Measurements from ENCODE around the gene PDE4A. TPM values are rescaled to one million over a fixed set of nuclear protein-coding genes. Genes with fewer than 3 reads are reported as not detected.

PDE4A gene
- total and polyA plus RNA-seq, 2 experiments from 2014 or later = 5.2 to 5.4 TPM

- TF ChIP-seq NANOG (IDR thresholded peaks at IDR 0.05; ENCODE audit: borderline replicate concordance) (no peak), POLR2AphosphoS5 (IDR thresholded peaks at IDR 0.05; ENCODE audit: low read depth) (no peak), ZNF331 (CRISPR knock-in tag; IDR thresholded peaks at IDR 0.05; ENCODE audit: low read depth) (no peak), ZNF462 (CRISPR knock-in tag; IDR thresholded peaks at IDR 0.05) (no peak), JUNB (IDR thresholded peaks at IDR 0.05; ENCODE audit: unreplicated experiment) (no peak), CREB1 (CRISPR knock-in tag; IDR thresholded peaks at IDR 0.05; ENCODE audit: low read depth) (no peak), CTCF (conservative IDR thresholded peaks at IDR 0.05; ENCODE audit: low read depth in 2 of 2) (no peak), ETS1 (IDR thresholded peaks at IDR 0.05) (no peak), STAT1 (IDR thresholded peaks at IDR 0.05; ENCODE audit: unreplicated experiment) (no peak), EZH2 (IDR thresholded peaks at IDR 0.05; ENCODE audit: low read depth, unreplicated experiment) (no peak), EZH2phosphoT487 (IDR thresholded peaks at IDR 0.05; ENCODE audit: unreplicated experiment) (no peak), REST (IDR thresholded peaks at IDR 0.05; ENCODE audit: unreplicated experiment) (no peak), ZNF114 (CRISPR knock-in tag; IDR thresholded peaks at IDR 0.05) (no peak)
- H3K4me2 ChIP-seq = no peak overlapping the region
- H3K36me3 Mint-ChIP-seq (ENCODE audit: low read depth) = no peaks in the 10 kb centered on the region
- H3K79me2 ChIP-seq (replicated peaks; ENCODE audit: insufficient read depth) = no peaks in the 10 kb centered on the region
- no peak for DNase-seq (ENCODE audit: low spot score)
- no peaks in the 10 kb centered on the region for H4K20me1 ChIP-seq (replicated peaks; ENCODE audit: insufficient read depth)
- no peak overlapping the region for H2AFZ ChIP-seq
- no peaks in the 10 kb centered on the region for H3K36me3 ChIP-seq (ENCODE audit: insufficient read depth)
- H3F3A ChIP-seq (replicated peaks; ENCODE audit: low read depth) = no peaks in the 10 kb centered on the region
- H3K27me3 ChIP-seq (ENCODE audit: insufficient read depth) = no peaks in the 10 kb centered on the region
- H3K4me1 ChIP-seq (ENCODE audit: insufficient read depth) = peaks cover 6% of the 10 kb centered on the region
- no peak overlapping the region for H3K27ac ChIP-seq (ENCODE audit: low read depth)
- H3K4me1 Mint-ChIP-seq = peaks cover 18% of the 10 kb centered on the region
- no peak overlapping the region for H3K4me3 ChIP-seq
- ATAC-seq = no peak
- peaks cover 22% of the 10 kb centered on the region for H3K27me3 Mint-ChIP-seq (ENCODE audit: insufficient read depth, low read depth, poor library complexity)
- H3K9me2 ChIP-seq (ENCODE audit: insufficient read depth) = no peaks in the 10 kb centered on the region
- H3K9me3 Mint-ChIP-seq = no peaks in the 10 kb centered on the region
- no peak overlapping the region for H3K4me3 Mint-ChIP-seq
- H3K27ac Mint-ChIP-seq = no peak overlapping the region
These were observed 28.7 kb downstream of the PDE4A start for GRCh38 chr19:10449037-10449436.

Measured in GM23338 (cell line).